ENCODE data around the gene EML4. TPM values are rescaled to one million over a fixed set of nuclear protein-coding genes. Genes with fewer than 3 reads are reported as not detected.
A peak's percentile ranks its signal among the peaks of the same experiment; 100 is the strongest.

Gene EML4
- total and polyA plus RNA-seq, 2 of the 13 experiments (the other 11 are each of a cell fraction or from before 2014, with no cell fraction given) = 243 to 476 TPM

GRCh38 chr2:42137125-42137841 is 31.9 kb upstream of the EML4 start (continued):
- no peak; the same call in 1 of the 2 replicates for TF ChIP-seq ZNF160 (CRISPR knock-in tag; IDR thresholded peaks at IDR 0.05)
- no peak for TF ChIP-seq SP1 (IDR thresholded peaks at IDR 0.05)
- TF ChIP-seq SP1 (CRISPR knock-in tag; IDR thresholded peaks at IDR 0.05) = peak; percentile 47; the same call in 1 of the 2 replicates
- TF ChIP-seq ZBTB40 (IDR thresholded peaks at IDR 0.05) = no peak
- TF ChIP-seq ZBTB40 (CRISPR knock-in tag; IDR thresholded peaks at IDR 0.05) = 0 out of 2 replicates have a peak, but pooled peaks have one; percentile 63
- TF ChIP-seq GFI1 (CRISPR knock-in tag; IDR thresholded peaks at IDR 0.05; ENCODE audit: borderline replicate concordance) = peak; percentile 96
- TF ChIP-seq SP5 (CRISPR knock-in tag; IDR thresholded peaks at IDR 0.05; ENCODE audit: borderline replicate concordance, low read depth) = peak; percentile 75
- peak; percentile 85 for TF ChIP-seq HMGXB3 (CRISPR knock-in tag; IDR thresholded peaks at IDR 0.05; ENCODE audit: borderline replicate concordance)
- 0 out of 2 replicates have a peak, but pooled peaks have one; percentile 47 for TF ChIP-seq ZNF839 (CRISPR knock-in tag; IDR thresholded peaks at IDR 0.05; ENCODE audit: borderline replicate concordance)
- peak; percentile 88 for TF ChIP-seq SKIL (CRISPR knock-in tag; IDR thresholded peaks at IDR 0.05; ENCODE audit: borderline replicate concordance)
- peak; percentile 87; the same call in 1 of the 2 replicates for TF ChIP-seq ZNF292 (CRISPR knock-in tag; IDR thresholded peaks at IDR 0.05; ENCODE audit: borderline replicate concordance, low read depth)
- TF ChIP-seq ZNF260 (CRISPR knock-in tag; IDR thresholded peaks at IDR 0.05; ENCODE audit: borderline replicate concordance, low read depth) = no peak
- peak; percentile 85 for TF ChIP-seq MEIS2 (CRISPR knock-in tag; IDR thresholded peaks at IDR 0.05)

Data from HepG2 (cell line).